NT2/D1 (cell line): ENCODE measurements around the gene CENPV.
"Not testable (repeated sequence)": the region's sequence is repeated elsewhere in the genome, so short reads cannot be mapped to it uniquely, and the experiment has no call there.

Source experiments
- DNase-seq: peaks from one replicate; pipeline ENCODE4 v3.0.0-alpha.2; 2011; ENCODE audit warnings: low read depth, low spot score
- H3K27me3 ChIP-seq: 2 replicates; pipeline ENCODE4 v1.6.0; 2011; ENCODE audit warnings: mild to moderate bottlenecking; ENCODE audit not compliant: insufficient read length, insufficient read depth
- H3K36me3 ChIP-seq: 2 replicates; pipeline ENCODE4 v1.6.1; 2011; ENCODE audit warnings: mild to moderate bottlenecking, low read length, mixed read lengths; ENCODE audit not compliant: insufficient read depth, insufficient read length
- H3K4me1 ChIP-seq: 2 replicates; pipeline ENCODE4 v1.5.1; 2011; ENCODE audit not compliant: insufficient read depth, insufficient read length
- H3K4me3 ChIP-seq: 2 replicates; pipeline ENCODE4 v1.5.1; 2011; ENCODE audit warnings: low read depth; ENCODE audit not compliant: insufficient read length
- H3K9ac ChIP-seq: 2 replicates; pipeline ENCODE4 v1.6.0; 2011; ENCODE audit warnings: low read depth; ENCODE audit not compliant: insufficient read length
- H3K9me3 ChIP-seq: 2 replicates; pipeline ENCODE4 v1.5.1; 2011; ENCODE audit warnings: mild to moderate bottlenecking, low read length; ENCODE audit not compliant: insufficient read depth
- SUZ12 ChIP-seq: IDR thresholded peaks from 2 replicates; pipeline ENCODE4 v1.6.1; 2011; ENCODE audit not compliant: insufficient read length, insufficient read depth; ENCODE audit errors: extremely low read depth
- YY1 ChIP-seq: IDR thresholded peaks from 2 replicates; pipeline ENCODE4 v1.6.1; 2011; ENCODE audit not compliant: insufficient read length, insufficient read depth
- ZNF274 ChIP-seq: IDR thresholded peaks from 2 replicates; pipeline ENCODE4 v1.6.1; 2011; ENCODE audit warnings: mild to moderate bottlenecking, low read depth, low read length

CENPV gene

DNA sequence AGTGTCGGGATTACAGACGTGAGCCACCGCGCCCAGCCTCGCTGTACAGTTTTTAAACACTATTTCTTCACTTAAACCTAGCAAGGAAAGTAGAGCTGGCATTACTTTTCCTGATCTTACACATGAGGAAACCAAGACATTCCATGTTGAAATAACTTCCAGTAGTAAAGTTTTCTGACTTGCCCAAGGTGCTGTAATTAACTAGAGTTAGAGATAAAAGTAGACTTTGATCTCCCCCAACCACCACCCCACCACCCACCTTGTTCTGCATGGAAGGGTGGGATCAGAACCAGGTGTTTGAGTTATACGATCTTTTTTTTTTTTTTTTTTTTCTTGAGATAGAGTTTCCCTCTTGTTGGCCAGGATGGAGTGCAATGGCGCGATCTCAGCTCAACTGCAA is 47.1 kb downstream of the CENPV start:
- TF ChIP-seq YY1 (no peak), SUZ12 (no peak), ZNF274 (no peak)
- Histone ChIP-seq H3K36me3 (peaks cover 8% of the 10 kb centered on the region), H3K4me1 (no peaks in the 10 kb centered on the region), H3K9ac (no peak overlapping the region), H3K4me3 (no peak overlapping the region), H3K9me3 (peaks cover 7% of the 10 kb centered on the region; the same call in 1 of the 2 replicates), H3K27me3 (no peaks in the 10 kb centered on the region)
- no peak for DNase-seq

GRCh38 chr17:16304830-16305229 is 48.4 kb downstream of the CENPV start:
- TF ChIP-seq YY1 (no peak), SUZ12 (no peak), ZNF274 (no peak)
- H3K4me3 ChIP-seq, result no peak overlapping the region
- no peak overlapping the region for H3K9ac ChIP-seq
- peaks cover 4% of the 10 kb centered on the region for H3K36me3 ChIP-seq
- H3K27me3 ChIP-seq, result no peaks in the 10 kb centered on the region
- peak; percentile 36 for DNase-seq
- H3K4me1 ChIP-seq, result no peaks in the 10 kb centered on the region
- no peaks in the 10 kb centered on the region for H3K9me3 ChIP-seq

- no peak for DNase-seq
- Histone ChIP-seq H3K9ac (no peak overlapping the region), H3K4me1 (peaks cover 2% of the 10 kb centered on the region), H3K4me3 (no peak overlapping the region), H3K36me3 (peaks cover 4% of the 10 kb centered on the region), H3K27me3 (no peaks in the 10 kb centered on the region), H3K9me3 (no peaks in the 10 kb centered on the region)
- no peak for TF ChIP-seq ZNF274
- no peak for TF ChIP-seq YY1
- TF ChIP-seq SUZ12, result no peak
Measured at GRCh38 chr17:16302856-16303255, 50.4 kb downstream of the CENPV start.

- peaks cover 2% of the 10 kb centered on the region for H3K4me1 ChIP-seq
- no peaks in the 10 kb centered on the region for H3K9me3 ChIP-seq
- DNase-seq, result no peak
- H3K36me3 ChIP-seq, result peaks cover 4% of the 10 kb centered on the region
- no peak overlapping the region for H3K9ac ChIP-seq
- no peak for TF ChIP-seq YY1
- TF ChIP-seq SUZ12, result no peak
- TF ChIP-seq ZNF274, result no peak
- no peak overlapping the region for H3K4me3 ChIP-seq
- H3K27me3 ChIP-seq, result no peaks in the 10 kb centered on the region
Measured at GRCh38 chr17:16301963-16302855, 51.1 kb downstream of the CENPV start.

DNA sequence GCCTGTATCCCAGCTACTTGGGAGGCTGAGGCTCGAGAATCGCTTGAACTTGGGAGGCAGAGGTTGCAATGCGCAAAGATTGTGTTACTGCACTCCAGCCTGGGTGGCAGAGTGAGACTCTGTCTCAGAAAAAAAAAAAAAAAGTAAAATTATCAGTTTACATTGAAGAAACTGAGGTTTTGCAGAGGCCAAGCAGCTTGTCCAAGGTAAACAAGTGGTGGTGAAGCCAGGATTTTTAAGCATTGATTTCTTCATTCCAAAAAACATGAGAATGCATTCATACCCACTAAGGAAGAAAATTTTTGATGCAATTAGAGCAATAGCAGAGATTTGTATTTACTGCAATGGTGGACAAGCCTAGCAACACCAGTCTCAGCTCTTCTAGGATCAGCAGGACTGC is 52.7 kb downstream of the CENPV start:
- H3K4me3 ChIP-seq, result no peak overlapping the region
- no peaks in the 10 kb centered on the region for H3K9me3 ChIP-seq
- no peak overlapping the region for H3K9ac ChIP-seq
- H3K36me3 ChIP-seq, result peaks cover 4% of the 10 kb centered on the region
- H3K27me3 ChIP-seq, result no peaks in the 10 kb centered on the region
- TF ChIP-seq ZNF274 (no peak), YY1 (no peak), SUZ12 (no peak)
- peaks cover 2% of the 10 kb centered on the region for H3K4me1 ChIP-seq
- no peak for DNase-seq

DNA sequence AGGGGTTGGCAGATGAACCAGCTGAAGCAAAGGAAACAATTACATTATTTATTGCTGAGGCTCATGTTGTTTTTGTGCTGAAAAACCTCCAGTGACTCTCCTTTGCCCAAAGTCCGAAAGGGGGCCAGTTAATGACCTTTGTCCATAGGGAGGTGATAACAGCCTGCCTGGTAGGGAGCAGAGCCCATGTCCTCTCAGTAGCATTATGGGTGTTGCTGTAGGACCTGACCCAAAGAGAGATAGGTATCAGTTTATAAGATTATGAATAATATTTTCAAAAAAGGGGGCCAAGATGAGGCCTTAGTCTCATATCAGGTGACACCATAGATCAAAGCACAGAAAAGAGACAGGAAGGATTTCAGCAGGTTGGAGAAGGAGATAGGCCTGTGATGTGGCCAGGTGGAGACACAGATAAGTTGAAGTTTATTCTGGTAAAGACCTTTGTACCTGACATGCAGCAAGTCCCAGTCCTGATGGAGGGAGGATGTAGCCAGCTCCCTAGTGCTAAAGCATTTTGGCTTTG is 55.1 kb downstream of the CENPV start:
- TF ChIP-seq SUZ12 (no peak), ZNF274 (no peak), YY1 (no peak)
- Histone ChIP-seq H3K9ac (no peak overlapping the region), H3K4me3 (no peak overlapping the region), H3K27me3 (no peaks in the 10 kb centered on the region), H3K36me3 (no peaks in the 10 kb centered on the region), H3K9me3 (no peaks in the 10 kb centered on the region), H3K4me1 (peaks cover 2% of the 10 kb centered on the region)
- no peak for DNase-seq

DNA sequence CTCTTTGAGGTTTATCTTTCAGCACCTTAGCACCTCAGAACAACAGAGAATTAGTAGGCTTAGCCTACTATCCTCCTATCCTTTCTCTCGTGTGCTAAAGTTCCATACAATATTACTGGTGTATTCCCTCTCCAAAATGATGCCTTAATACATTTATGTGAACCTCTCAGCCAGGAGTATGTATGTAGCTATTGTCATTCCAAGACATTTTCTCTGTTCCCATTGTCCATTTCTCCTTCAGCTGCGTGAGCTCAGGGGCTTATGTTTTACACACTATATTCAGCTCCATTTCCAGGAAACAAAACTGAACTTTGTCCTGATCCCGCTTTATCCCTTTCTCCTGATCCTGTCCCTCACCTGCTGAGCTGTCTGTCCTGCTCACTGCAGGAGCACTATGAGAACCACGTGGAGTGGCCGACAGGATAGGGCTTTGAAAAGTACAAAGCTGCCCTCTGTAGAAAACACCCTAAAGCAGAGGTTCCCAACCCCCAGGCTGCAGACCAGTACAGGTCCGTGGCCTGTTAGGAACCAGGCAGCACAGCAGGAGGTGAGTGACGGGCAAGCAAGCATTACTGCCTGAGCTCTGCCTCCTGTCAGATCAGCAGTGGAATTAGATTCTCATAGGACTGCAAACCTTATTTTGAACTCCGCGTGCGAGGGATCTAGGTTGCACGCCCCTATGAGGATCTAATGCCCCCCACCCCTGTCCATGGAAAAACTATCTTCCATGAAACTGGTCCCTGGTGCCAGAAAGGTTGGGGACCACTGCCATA is 55.7 kb downstream of the CENPV start:
- H3K9ac ChIP-seq, result no peak overlapping the region
- H3K4me3 ChIP-seq, result no peak overlapping the region
- no peaks in the 10 kb centered on the region for H3K27me3 ChIP-seq
- H3K36me3 ChIP-seq, result no peaks in the 10 kb centered on the region
- TF ChIP-seq YY1 (no peak), SUZ12 (no peak), ZNF274 (no peak)
- DNase-seq, result no peak
- H3K9me3 ChIP-seq, result no peaks in the 10 kb centered on the region
- peaks cover 2% of the 10 kb centered on the region for H3K4me1 ChIP-seq

GRCh38 chr17:16296072-16296471 is 57.2 kb downstream of the CENPV start:
- not testable (repeated sequence) for H3K9me3 ChIP-seq, DNase-seq, H3K9ac ChIP-seq, H3K4me3 ChIP-seq, H3K4me1 ChIP-seq, H3K27me3 ChIP-seq, H3K36me3 ChIP-seq
